AG04449 (cell line): ENCODE measurements around the gene ADGRB3.
"Not testable (repeated sequence)": the region's sequence is repeated elsewhere in the genome, so short reads cannot be mapped to it uniquely, and the experiment has no call there.

Experiments used
- CTCF ChIA-PET: fragments of 350-600 bp; formaldehyde crosslinking; extraction: SDS; loops from one replicate; lab custom pipeline; 2021; ENCODE audit warnings: antibody characterized with exemption; lab: Yijun Ruan, JAX
- POLR2A ChIA-PET: fragments of 400-600, 350-600 bp; formaldehyde crosslinking; extraction: SDS; loops from one replicate; lab custom pipeline; 2020; ENCODE audit warnings: antibody characterized with exemption, inconsistent platforms; lab: Yijun Ruan, JAX
- DNase-seq: peaks from one replicate; pipeline ENCODE4 v3.0.0-alpha.2; 2010; ENCODE audit warnings: low read depth, low spot score
- H3K4me3 ChIP-seq: 2 replicates; pipeline ENCODE4 v1.5.1; 2011; ENCODE audit warnings: low read depth, mild to moderate bottlenecking, control low read depth, low read length
- CTCF ChIP-seq: IDR thresholded peaks from one replicate; pipeline ENCODE4 v1.5.1; 2011; ENCODE audit warnings: mild to moderate bottlenecking, moderate library complexity, low read length, control low read depth, inconsistent platforms; ENCODE audit not compliant: insufficient read depth; ENCODE audit errors: missing control alignments

ADGRB3 gene

GRCh38 chr6:69279805-69280204 is 644.7 kb downstream of the ADGRB3 start:
- H3K4me3 ChIP-seq: no peak overlapping the region
- POLR2A ChIA-PET: no interaction called here
- no peak for TF ChIP-seq CTCF
- CTCF ChIA-PET: no interaction called here
- DNase-seq: no peak

GRCh38 chr6:69280858-69281257 is 645.8 kb downstream of the ADGRB3 start:
- TF ChIP-seq CTCF: no peak
- no peak overlapping the region for H3K4me3 ChIP-seq
- ChIA-PET POLR2A (no interaction called here), CTCF (no interaction called here)
- DNase-seq: no peak

- POLR2A ChIA-PET: no interaction called here
- H3K4me3 ChIP-seq: no peak overlapping the region
- CTCF ChIA-PET: interaction anchor here (1.1 kb wide), 1 partner anchor 14 kb away, joined by 3 read pairs; no protein-coding TSS in a partner anchor
- TF ChIP-seq CTCF: no peak
- no peak for DNase-seq
Measured at GRCh38 chr6:69284176-69284730, 649.2 kb downstream of the ADGRB3 start.

GRCh38 chr6:69285054-69285453 is 650.0 kb downstream of the ADGRB3 start:
- CTCF ChIA-PET: no interaction called here
- POLR2A ChIA-PET: no interaction called here
- DNase-seq: no peak

GRCh38 chr6:69286331-69286730 is 651.2 kb downstream of the ADGRB3 start:
- TF ChIP-seq CTCF: no peak
- POLR2A ChIA-PET: no interaction called here
- DNase-seq: no peak
- CTCF ChIA-PET: no interaction called here
- no peak overlapping the region for H3K4me3 ChIP-seq

More at GRCh38 chr6:69285054-69285453, 650.0 kb downstream of the ADGRB3 start:
- H3K4me3 ChIP-seq: no peak overlapping the region
- TF ChIP-seq CTCF: no peak

- DNase-seq, POLR2A ChIA-PET, H3K4me3 ChIP-seq, CTCF ChIA-PET: not testable (repeated sequence)
Measured at GRCh38 chr6:69288198-69288597, 653.1 kb downstream of the ADGRB3 start.
